Measurements from ENCODE around the gene CYBA. TPM values are rescaled to one million over a fixed set of nuclear protein-coding genes. Genes with fewer than 3 reads are reported as not detected.

The CYBA gene
- polyA plus RNA-seq, 1 experiment, result 53.6 TPM

DNA sequence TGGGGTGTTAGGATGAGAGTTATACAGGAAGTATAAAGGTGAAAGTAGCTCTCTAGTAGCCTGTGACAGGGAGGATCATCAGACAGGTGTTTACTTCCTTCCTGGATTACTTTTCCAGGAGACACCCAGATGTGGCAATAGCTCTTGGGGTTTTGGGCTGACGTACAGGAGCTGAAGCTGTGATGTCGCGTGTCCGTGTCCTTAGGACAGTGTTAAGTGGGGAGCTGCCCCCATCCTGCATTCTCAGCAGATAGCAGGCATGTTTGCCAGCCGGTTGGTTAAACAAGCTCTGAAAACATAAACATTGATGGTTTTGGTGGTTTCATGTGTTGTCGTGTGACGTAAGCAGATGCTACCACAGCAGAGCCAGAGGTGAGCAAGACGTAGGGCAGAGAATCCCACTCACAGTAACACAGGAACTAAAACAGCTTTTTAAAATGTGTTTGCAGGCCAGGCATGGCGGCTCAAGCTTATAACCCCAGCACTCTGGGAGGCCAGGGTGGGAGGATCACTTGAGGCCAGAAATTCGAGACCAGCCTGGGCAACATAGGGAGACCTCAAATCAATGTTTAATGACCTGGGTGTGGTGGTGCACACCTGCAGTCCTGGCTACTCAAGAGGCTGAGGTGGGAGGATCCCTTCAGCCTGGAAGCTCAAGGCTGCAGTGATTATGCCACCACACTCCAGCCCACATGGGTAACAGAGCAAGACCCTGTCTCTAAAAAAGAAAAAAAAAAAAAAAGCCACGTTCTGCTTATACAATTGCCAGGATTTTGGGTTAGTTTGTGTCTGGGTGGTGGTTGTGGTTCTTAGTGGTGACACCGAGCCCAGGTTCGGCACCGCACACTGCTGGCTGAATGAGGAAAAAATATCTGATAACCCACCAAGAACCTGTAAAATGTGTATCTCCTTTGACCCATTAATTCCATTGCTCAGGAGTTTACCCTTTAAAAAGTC, 30.7 kb downstream of the CYBA start:
- Histone ChIP-seq H3K4me3 (ENCODE audit: low read depth, low read length) (no peak overlapping the region), H3K27ac (ENCODE audit: low read depth, low read length) (peak overlapping the region; percentile 65), H3K27me3 (ENCODE audit: control insufficient read depth, insufficient read depth, low read length) (no peaks in the 10 kb centered on the region), H3K9me3 (ENCODE audit: control insufficient read depth, insufficient read depth, low read length) (no peaks in the 10 kb centered on the region; the same call in 1 of the 2 replicates)
- peak; percentile 89 for DNase-seq (ENCODE audit: low read depth, low spot score)
- TF ChIP-seq, protein P1, sequence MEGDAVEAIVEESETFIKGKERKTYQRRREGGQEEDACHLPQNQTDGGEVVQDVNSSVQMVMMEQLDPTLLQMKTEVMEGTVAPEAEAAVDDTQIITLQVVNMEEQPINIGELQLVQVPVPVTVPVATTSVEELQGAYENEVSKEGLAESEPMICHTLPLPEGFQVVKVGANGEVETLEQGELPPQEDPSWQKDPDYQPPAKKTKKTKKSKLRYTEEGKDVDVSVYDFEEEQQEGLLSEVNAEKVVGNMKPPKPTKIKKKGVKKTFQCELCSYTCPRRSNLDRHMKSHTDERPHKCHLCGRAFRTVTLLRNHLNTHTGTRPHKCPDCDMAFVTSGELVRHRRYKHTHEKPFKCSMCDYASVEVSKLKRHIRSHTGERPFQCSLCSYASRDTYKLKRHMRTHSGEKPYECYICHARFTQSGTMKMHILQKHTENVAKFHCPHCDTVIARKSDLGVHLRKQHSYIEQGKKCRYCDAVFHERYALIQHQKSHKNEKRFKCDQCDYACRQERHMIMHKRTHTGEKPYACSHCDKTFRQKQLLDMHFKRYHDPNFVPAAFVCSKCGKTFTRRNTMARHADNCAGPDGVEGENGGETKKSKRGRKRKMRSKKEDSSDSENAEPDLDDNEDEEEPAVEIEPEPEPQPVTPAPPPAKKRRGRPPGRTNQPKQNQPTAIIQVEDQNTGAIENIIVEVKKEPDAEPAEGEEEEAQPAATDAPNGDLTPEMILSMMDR (IDR thresholded peaks at IDR 0.05; ENCODE audit: low read depth, low read length), result no peak
- CTCF ChIA-PET, result interaction anchor here (0.9 kb wide), 1 partner anchor 13 kb away, joined by 4 read pairs; no protein-coding TSS in a partner anchor
- POLR2A ChIA-PET, result interaction anchor here (1.0 kb wide), 1 partner anchor 10 kb away, joined by 3 read pairs; no protein-coding TSS in a partner anchor

- TF ChIP-seq, protein P1 (IDR thresholded peaks at IDR 0.05; ENCODE audit: low read depth, low read length), result no peak
- H3K9me3 ChIP-seq (ENCODE audit: control insufficient read depth, insufficient read depth, low read length), result no peaks in the 10 kb centered on the region; the same call in 1 of the 2 replicates
- H3K4me3 ChIP-seq (ENCODE audit: low read depth, low read length), result no peak overlapping the region
- ChIA-PET CTCF (no interaction called here), POLR2A (no interaction called here)
- H3K27me3 ChIP-seq (ENCODE audit: control insufficient read depth, insufficient read depth, low read length), result no peaks in the 10 kb centered on the region
- DNase-seq (ENCODE audit: low read depth, low spot score), result no peak
- peak overlapping the region; percentile 65 for H3K27ac ChIP-seq (ENCODE audit: low read depth, low read length)
Measured at GRCh38 chr16:88618956-88619667, 31.7 kb downstream of the CYBA start.

DNA sequence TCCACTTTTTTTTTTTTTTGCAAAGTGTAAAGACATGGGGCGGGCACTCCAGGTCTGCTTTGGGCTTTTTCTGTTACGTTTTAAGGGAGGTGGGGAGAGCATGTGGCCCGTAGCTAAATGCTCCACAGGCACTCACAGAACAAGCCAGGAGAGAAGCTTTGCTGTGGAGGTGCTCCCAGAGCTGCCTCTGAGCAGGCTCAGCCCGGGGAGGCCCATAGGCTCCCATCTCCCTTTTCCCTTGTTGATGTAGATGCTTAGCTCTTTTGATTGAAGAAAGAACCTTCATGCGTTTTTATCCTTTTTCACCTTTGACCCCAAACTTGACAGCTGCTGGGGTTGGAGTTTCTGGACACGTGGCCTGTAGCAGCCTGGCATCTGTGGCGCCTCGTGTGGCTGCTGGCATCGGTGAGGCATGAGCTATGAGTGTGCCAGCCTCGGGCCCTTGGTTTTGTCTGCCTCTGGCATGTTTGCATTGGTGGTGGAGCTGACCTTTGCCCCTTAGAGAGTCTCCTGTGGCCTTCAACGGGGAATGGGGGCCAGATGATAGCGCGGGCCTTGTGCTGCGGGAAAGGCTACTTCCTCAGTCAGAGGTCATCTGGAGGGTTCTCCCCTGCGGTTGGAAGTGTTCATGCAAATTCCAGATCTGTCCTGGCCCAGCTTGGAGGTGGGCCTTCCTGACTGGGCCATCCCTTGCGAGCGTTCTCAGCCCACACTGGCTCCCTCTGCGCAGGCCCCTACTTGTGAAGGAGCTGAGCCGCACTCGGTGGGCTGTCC, 32.5 kb downstream of the CYBA start:
- DNase-seq (ENCODE audit: low read depth, low spot score), result no peak
- H3K4me3 ChIP-seq (ENCODE audit: low read depth, low read length), result no peak overlapping the region
- TF ChIP-seq, protein P1 (IDR thresholded peaks at IDR 0.05; ENCODE audit: low read depth, low read length), result no peak
- H3K27ac ChIP-seq (ENCODE audit: low read depth, low read length), result no peak overlapping the region
- H3K9me3 ChIP-seq (ENCODE audit: control insufficient read depth, insufficient read depth, low read length), result no peaks in the 10 kb centered on the region; the same call in 1 of the 2 replicates
- H3K27me3 ChIP-seq (ENCODE audit: control insufficient read depth, insufficient read depth, low read length), result no peaks in the 10 kb centered on the region
- POLR2A ChIA-PET, result no interaction called here
- CTCF ChIA-PET, result no interaction called here

DNA sequence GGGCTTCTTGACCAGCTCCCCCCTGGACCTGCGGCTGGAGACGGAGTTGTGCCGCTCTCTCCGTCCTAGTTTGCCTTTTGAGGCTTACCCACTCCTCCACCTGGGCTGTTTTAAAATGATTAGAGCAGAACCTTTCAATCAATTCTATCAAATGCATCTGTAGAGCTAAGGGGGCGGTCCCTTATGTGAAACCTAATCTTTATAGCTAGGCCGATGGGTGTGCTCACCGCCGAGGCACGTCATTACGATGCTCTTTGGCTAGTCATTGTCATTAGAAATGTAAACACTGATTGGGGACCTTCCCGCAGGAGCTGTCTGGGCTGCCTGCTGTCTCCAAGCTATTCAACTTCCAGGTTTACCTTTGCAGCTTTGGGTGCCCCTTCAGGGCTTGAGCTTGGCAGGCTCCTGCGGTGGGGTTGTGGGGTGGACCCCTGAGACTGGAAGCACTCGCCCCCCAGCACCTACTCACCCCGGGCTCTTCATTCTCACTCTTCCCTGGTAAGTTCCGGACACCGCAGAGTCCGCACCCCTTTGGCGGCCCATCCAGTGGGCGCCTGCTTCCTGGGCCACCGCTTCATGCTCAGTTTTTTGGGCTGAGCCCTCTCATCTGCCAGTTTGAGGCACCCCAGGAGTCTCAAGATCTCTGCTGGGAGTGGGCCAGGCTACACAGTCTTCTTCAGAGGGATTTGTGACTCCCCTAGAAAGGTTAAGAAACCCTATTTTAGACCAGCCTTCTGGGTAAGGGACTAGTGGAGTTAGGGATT, 33.4 kb downstream of the CYBA start:
- Histone ChIP-seq H3K27ac (ENCODE audit: low read depth, low read length) (peak overlapping the region; percentile 2), H3K27me3 (ENCODE audit: control insufficient read depth, insufficient read depth, low read length) (no peaks in the 10 kb centered on the region), H3K9me3 (ENCODE audit: control insufficient read depth, insufficient read depth, low read length) (no peaks in the 10 kb centered on the region), H3K4me3 (ENCODE audit: low read depth, low read length) (no peak overlapping the region)
- DNase-seq (ENCODE audit: low read depth, low spot score), result no peak
- CTCF ChIA-PET, result no interaction called here
- POLR2A ChIA-PET, result interaction anchor here (0.5 kb wide), 1 partner anchor 1256 kb away, joined by 3 read pairs; the partner anchor contains the start of gene TCF25
- TF ChIP-seq, protein P1 (IDR thresholded peaks at IDR 0.05; ENCODE audit: low read depth, low read length), result no peak
